Measurements from ENCODE around the gene ST3GAL4. TPM values are rescaled to one million over a fixed set of nuclear protein-coding genes. Genes with fewer than 3 reads are reported as not detected.

The ST3GAL4 gene
- total and polyA plus RNA-seq, 9 of the 15 experiments (the other 6 are each of a cell fraction or from before 2014, with no cell fraction given), result 0.27 to 22.9 (median 10.5) TPM

DNA sequence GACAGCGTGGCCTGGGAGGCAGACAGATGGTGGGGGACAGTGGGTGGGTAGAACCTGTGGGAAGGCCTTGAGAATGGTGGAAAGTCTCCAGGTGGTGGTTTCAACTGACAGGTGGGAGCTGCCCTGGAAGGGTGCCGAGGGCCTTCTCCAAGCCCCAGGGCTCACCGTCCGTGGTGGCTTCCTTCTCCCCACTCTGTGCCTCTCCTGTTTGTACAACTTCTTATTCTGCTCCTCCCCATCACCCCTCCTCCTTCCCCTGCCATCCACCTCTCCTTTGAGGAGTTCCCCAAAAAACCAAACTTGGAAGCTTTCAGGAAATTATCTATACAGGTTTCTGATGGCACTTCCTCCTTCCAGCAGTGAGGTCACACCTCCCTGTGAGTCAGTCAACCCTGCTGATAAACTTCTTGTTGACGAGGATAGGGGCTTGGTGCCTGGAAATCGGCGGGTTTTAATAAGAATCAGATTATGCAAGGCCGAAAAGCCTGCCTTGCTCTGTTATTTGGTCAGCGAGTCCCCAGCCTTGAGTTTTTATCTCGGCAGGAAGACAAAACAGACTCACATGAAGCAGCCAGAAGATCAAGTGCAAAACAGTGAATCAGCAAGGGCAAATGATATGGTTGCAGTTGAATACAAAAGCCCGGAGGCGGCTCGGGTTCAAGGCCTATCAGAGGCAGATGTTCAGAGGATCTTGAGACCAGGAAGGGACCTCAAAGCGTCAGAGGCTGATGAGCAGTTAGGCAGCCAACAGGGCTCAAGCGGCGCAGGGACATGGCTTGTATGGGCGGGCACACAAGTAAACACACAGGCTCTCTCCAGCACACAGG is 9.5 kb upstream of the ST3GAL4 start (continued):
- TF ChIP-seq ZBTB11 (CRISPR knock-in tag; IDR thresholded peaks at IDR 0.05), result peak in 1 of 3 experiments; percentile 25; a peak in 1 of 6 replicates
- peak; percentile 83 to 84 for TF ChIP-seq AFF1 (IDR thresholded peaks at IDR 0.05; ENCODE audit: low read depth in 1 of 2, partially characterized antibody in 2 of 2)
- TF ChIP-seq ZNF212 (CRISPR knock-in tag; IDR thresholded peaks at IDR 0.05), result no peak
- TF ChIP-seq ZZZ3 (IDR thresholded peaks at IDR 0.05), result no peak
- TF ChIP-seq, protein P1, sequence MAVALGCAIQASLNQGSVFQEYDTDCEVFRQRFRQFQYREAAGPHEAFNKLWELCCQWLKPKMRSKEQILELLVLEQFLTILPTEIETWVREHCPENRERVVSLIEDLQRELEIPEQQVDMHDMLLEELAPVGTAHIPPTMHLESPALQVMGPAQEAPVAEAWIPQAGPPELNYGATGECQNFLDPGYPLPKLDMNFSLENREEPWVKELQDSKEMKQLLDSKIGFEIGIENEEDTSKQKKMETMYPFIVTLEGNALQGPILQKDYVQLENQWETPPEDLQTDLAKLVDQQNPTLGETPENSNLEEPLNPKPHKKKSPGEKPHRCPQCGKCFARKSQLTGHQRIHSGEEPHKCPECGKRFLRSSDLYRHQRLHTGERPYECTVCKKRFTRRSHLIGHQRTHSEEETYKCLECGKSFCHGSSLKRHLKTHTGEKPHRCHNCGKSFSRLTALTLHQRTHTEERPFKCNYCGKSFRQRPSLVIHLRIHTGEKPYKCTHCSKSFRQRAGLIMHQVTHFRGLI (CRISPR knock-in tag; IDR thresholded peaks at IDR 0.05), result no peak
- TF ChIP-seq MAFF (IDR thresholded peaks at IDR 0.05; ENCODE audit: low read length), result peak; percentile 77
- TF ChIP-seq MTA3 (IDR thresholded peaks at IDR 0.05; ENCODE audit: borderline replicate concordance), result peak; percentile 76; the same call in 1 of the 2 replicates
- TF ChIP-seq DPF2 (IDR thresholded peaks at IDR 0.05), result peak; percentile 95
- no peak for TF ChIP-seq ZNF408 (CRISPR knock-in tag; IDR thresholded peaks at IDR 0.05; ENCODE audit: low read depth)
- peak; percentile 80 for TF ChIP-seq BCOR (IDR thresholded peaks at IDR 0.05)
- TF ChIP-seq PHF8 (IDR thresholded peaks at IDR 0.05; ENCODE audit: borderline replicate concordance, low read length), result no peak
- peak; percentile 82 for TF ChIP-seq TAL1 (IDR thresholded peaks at IDR 0.05)
- TF ChIP-seq SRSF3 (IDR thresholded peaks at IDR 0.05; ENCODE audit: insufficient read depth, low read length), result no peak
- TF ChIP-seq, protein P2, sequence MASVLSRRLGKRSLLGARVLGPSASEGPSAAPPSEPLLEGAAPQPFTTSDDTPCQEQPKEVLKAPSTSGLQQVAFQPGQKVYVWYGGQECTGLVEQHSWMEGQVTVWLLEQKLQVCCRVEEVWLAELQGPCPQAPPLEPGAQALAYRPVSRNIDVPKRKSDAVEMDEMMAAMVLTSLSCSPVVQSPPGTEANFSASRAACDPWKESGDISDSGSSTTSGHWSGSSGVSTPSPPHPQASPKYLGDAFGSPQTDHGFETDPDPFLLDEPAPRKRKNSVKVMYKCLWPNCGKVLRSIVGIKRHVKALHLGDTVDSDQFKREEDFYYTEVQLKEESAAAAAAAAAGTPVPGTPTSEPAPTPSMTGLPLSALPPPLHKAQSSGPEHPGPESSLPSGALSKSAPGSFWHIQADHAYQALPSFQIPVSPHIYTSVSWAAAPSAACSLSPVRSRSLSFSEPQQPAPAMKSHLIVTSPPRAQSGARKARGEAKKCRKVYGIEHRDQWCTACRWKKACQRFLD (CRISPR knock-in tag; IDR thresholded peaks at IDR 0.05), result peak; percentile 85; the same call in 1 of the 2 replicates
- TF ChIP-seq TCF3 (CRISPR knock-in tag; IDR thresholded peaks at IDR 0.05), result peak; percentile 88
- TF ChIP-seq ZNF263 (CRISPR knock-in tag; IDR thresholded peaks at IDR 0.05; ENCODE audit: borderline replicate concordance), result peak; percentile 62; the same call in 1 of the 2 replicates

Measured in K562 (cell line).